Lower lobe of right lung (tissue), 2 donors: ENCODE data around the gene CCDC141. TPM values are rescaled to one million over a fixed set of nuclear protein-coding genes. Genes with fewer than 3 reads are reported as not detected.

ENCODE experiments used
- ATAC-seq, 2 donors: fragments of 200-7000 bp; cut with Tn5 transposase; one replicate each; pipeline ENCODE4 v1.9.1; 2020 to 2022; ENCODE audit warnings: mild to moderate bottlenecking in 2 of 2, moderate library complexity in 2 of 2
- DNase-seq: peaks from one replicate; pipeline ENCODE4 v3.0.0-alpha.2; 2020
- H3K27ac ChIP-seq: fragments of 200-600 bp; one replicate; pipeline ENCODE4 v1.8.0; 2022
- H3K27me3 ChIP-seq: fragments of 200-600 bp; one replicate; pipeline ENCODE4 v1.8.0; 2022; ENCODE audit warnings: low read depth
- H3K36me3 ChIP-seq: fragments of 200-600 bp; one replicate; pipeline ENCODE4 v1.8.0; 2022; ENCODE audit warnings: mild to moderate bottlenecking
- H3K4me1 ChIP-seq: fragments of 200-600 bp; one replicate; pipeline ENCODE4 v1.8.0; 2022
- H3K4me3 ChIP-seq: fragments of 200-600 bp; one replicate; pipeline ENCODE4 v1.8.0; 2022; ENCODE audit warnings: mild to moderate bottlenecking
- H3K9me3 ChIP-seq: fragments of 200-600 bp; one replicate; pipeline ENCODE4 v1.8.0; 2022
- CTCF ChIP-seq: fragments of 200-600 bp; IDR thresholded peaks from one replicate; pipeline ENCODE4 v1.8.0; 2022; ENCODE audit warnings: antibody characterized with exemption, mild to moderate bottlenecking
- intact Hi-C: fragments of 100-400 bp; cut with DNase I; formaldehyde crosslinking; loops from one replicate; pipeline ENCODE4 v1.11.0; 2022
- total RNA-seq: library from RNA; stranded (reverse); fragmentation: NEBNext Ultra II Directional; extraction: Animal tissue kit (Norgen Biotek cat#: 25700); gene quantifications from one replicate; pipeline ENCODE4 v1.2.1, GENCODE V29; 2021
- donor health status: DM: no; HTN: yes; CAD: no; lungs with severe emphysema.

CCDC141 gene
- total RNA-seq, 1 donor from 2014 or later, result 40.5 TPM

- Histone ChIP-seq H3K27me3 (no peaks in the 10 kb centered on the region), H3K4me3 (no peak overlapping the region), H3K27ac (no peak overlapping the region), H3K9me3 (no peaks in the 10 kb centered on the region), H3K4me1 (no peaks in the 10 kb centered on the region), H3K36me3 (no peaks in the 10 kb centered on the region)
- intact Hi-C loops, result no loop called here
- ATAC-seq (no peak), DNase-seq (no peak)
- no peak for TF ChIP-seq CTCF
Measured at GRCh38 chr2:178874529-178875240, 175.3 kb downstream of the CCDC141 start.

- no peak for ATAC-seq
- intact Hi-C loops, result no loop called here
- H3K27me3 ChIP-seq, result no peaks in the 10 kb centered on the region
- DNase-seq, result no peak
- no peak overlapping the region for H3K4me3 ChIP-seq
- TF ChIP-seq CTCF, result no peak
- H3K36me3 ChIP-seq, result no peaks in the 10 kb centered on the region
- no peaks in the 10 kb centered on the region for H3K9me3 ChIP-seq
- no peak overlapping the region for H3K27ac ChIP-seq
- no peaks in the 10 kb centered on the region for H3K4me1 ChIP-seq
Measured at GRCh38 chr2:178873912-178874311, 176.0 kb downstream of the CCDC141 start.

GRCh38 chr2:178871536-178871935 is 178.4 kb downstream of the CCDC141 start:
- no peak for TF ChIP-seq CTCF
- no peaks in the 10 kb centered on the region for H3K27me3 ChIP-seq
- ATAC-seq (no peak), DNase-seq (no peak)
- intact Hi-C loops, result no loop called here
- no peak overlapping the region for H3K4me3 ChIP-seq
- H3K27ac ChIP-seq, result no peak overlapping the region
- H3K9me3 ChIP-seq, result no peaks in the 10 kb centered on the region
- no peaks in the 10 kb centered on the region for H3K36me3 ChIP-seq
- H3K4me1 ChIP-seq, result no peaks in the 10 kb centered on the region

- ATAC-seq (no peak), DNase-seq (no peak)
- no peaks in the 10 kb centered on the region for H3K4me1 ChIP-seq
- no peaks in the 10 kb centered on the region for H3K36me3 ChIP-seq
- TF ChIP-seq CTCF, result no peak
- intact Hi-C loops, result no loop called here
- no peak overlapping the region for H3K27ac ChIP-seq
- H3K4me3 ChIP-seq, result no peak overlapping the region
- no peaks in the 10 kb centered on the region for H3K9me3 ChIP-seq
- no peaks in the 10 kb centered on the region for H3K27me3 ChIP-seq
Measured at GRCh38 chr2:178870703-178871102, 179.2 kb downstream of the CCDC141 start.

GRCh38 chr2:178865999-178866398 is 183.9 kb downstream of the CCDC141 start:
- intact Hi-C loops, result no loop called here
- peaks cover 3% of the 10 kb centered on the region for H3K36me3 ChIP-seq
- peaks cover 6% of the 10 kb centered on the region for H3K4me1 ChIP-seq
- H3K27ac ChIP-seq, result no peak overlapping the region
- no peaks in the 10 kb centered on the region for H3K27me3 ChIP-seq
- no peak for DNase-seq
- no peak overlapping the region for H3K4me3 ChIP-seq
- TF ChIP-seq CTCF, result no peak
- H3K9me3 ChIP-seq, result no peaks in the 10 kb centered on the region
- no peak for ATAC-seq
